Activated CD4-positive, alpha-beta T cell treated with anti-CD3 and anti-CD28 coated beads for 1 hour (primary cell): Measurements from ENCODE around the gene SSBP3.

ENCODE experiments used
- DNase-seq: peaks from one replicate; pipeline ENCODE4 v3.0.0-alpha.2; 2020

The SSBP3 gene

DNA sequence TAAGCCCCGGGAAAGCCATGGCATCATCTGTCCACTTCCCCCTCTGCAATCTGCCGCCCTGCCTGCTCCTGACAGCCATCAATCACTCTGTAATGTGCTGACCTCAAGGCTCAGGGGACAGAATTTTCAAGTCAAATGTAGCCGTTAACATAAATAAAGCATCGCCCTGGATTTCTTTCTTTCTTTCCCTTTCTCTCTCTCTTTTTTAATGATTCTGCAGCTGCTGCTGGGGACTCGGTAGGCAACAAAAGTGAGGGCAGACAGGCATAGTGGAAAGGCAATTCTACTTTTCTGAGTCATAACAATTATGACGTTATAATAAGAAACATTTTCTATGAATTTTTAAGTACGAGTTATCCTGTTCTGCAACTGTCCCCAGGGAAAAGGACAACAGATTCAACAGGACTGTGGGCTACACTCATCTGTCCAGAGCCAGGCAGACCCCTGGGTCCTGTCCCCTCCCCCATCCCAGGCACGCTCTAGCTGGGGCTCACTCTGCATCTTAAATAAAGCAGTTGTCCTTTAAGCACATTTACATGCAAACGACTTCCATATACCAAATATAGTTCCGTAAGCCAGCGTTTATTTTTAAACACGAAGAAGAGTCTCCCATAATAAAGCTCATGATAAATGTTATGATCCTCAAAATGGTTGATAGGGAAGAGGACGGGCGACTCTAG, 78.7 kb downstream of the SSBP3 start:
- DNase-seq = no peak

DNA sequence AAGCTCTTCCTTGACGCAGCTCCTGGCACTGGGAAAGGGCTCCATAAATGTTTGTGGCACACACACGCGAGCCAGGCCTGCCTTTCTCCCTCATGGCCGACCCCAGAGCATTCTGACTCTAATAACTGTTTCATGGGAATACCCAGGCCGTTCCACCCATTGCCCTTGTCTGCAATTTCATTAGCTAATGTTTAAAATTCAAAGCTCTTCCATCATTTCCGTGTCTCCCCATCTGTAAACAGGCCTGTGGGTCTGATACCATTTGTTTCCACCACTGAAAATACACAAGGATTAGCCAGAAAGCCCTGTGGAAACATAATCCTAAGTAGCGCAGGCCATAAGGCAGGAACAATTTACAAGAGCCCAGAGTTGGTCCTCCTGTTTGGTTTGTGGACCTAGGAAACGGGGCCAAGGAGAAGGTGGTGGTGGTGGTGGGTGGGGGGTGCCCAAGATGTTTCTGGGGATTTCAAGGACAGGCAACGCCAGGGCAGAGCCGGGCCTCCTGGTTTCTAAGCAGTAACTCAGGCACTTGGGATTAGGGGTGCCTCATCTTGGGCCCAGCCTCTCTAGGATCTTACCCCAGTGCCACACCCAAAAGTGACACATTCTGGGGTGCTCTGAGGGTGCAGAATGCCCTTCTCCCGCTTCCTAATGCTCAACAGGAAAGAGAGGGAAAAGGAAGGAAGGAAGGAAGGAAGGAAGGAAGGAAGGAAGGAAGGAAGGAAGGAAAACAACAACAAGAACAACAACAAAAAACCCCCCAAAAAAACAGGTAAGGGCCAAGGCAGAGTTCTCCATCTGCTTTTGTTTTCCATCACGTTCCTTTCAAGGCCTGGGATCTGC, 79.4 kb downstream of the SSBP3 start:
- no peak for DNase-seq

DNA sequence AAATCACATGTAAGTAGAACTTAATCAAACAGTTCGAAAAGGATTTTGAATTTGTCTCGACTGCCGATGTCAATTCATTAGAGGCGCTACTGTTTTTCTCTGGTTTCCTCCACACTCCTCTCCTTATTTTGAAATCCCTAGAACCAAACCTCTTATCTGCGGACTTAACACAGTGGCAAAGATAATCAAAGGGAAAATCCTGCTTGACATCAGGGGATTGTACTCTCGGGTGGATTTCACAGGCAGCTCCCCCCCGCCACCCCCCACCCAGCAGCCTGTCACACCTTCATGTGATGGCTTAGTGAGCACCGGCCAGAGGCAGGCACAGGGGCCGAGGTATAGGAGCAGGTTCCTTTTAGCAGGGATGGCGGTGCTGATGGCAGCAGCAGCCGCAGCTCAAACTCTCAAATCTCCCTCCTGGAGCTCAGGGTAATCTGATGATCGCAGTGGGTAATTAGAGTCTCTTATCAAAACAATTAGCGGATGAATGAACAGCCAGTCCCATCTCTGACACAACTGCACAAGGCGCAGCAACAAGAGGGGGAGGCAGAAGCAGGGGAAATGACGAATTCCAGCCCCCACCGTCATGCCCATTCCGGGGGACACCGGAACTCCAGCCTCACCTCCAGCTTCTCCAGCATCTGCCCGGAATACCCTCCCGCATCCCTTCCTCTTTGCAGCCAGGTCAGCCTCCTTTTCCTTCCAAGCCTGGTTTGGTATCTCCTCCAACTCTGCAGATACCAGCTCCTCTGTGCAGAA, 80.3 kb downstream of the SSBP3 start:
- DNase-seq = no peak

- DNase-seq = no peak
Observed at GRCh38 chr1:54325284-54325683, 80.9 kb downstream of the SSBP3 start.

DNA sequence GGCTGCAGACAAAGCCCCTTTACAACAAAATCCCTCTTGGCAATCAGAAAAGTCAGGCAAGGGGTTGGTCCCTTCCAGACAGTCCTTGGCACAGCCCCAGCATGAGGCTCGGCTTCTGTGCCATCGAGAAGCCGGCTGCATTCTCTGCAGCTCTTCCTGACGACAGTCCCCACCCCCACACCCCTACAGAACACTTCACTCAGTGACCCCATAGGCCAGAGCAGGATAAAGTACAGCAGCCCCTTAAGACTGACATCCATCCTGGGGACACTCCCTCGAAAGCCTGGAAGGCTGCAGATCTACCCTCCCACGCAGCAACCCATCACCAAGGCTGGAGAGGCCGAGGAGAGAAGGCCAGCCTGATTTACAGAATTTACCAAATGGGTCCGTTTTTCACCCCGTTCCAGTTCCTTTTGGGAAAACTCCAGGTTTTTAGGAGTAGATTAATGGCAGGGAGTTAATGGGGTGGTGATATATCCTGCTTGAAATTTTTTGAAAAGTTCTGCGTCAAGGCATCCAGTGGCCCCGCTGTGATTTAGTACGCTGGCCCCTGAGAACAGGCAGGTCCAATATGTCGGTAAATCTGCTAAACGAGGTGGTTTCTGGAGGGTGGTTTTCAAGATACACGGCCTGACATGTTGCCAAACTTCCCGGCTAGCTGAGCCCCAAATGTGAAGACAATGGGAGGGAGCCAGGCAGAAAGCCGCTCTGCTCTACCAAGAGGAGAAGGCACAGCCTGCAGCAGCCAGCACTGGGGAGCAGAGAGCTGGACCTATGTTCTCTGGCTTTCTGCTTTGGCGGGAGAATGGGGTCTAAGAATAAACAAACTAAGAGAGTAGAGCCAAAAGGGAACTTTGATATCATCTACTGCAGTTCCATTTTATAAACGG, 81.7 kb downstream of the SSBP3 start:
- no peak for DNase-seq

GRCh38 chr1:54323921-54324250, 82.3 kb downstream of the SSBP3 start:
- DNase-seq = no peak

DNA sequence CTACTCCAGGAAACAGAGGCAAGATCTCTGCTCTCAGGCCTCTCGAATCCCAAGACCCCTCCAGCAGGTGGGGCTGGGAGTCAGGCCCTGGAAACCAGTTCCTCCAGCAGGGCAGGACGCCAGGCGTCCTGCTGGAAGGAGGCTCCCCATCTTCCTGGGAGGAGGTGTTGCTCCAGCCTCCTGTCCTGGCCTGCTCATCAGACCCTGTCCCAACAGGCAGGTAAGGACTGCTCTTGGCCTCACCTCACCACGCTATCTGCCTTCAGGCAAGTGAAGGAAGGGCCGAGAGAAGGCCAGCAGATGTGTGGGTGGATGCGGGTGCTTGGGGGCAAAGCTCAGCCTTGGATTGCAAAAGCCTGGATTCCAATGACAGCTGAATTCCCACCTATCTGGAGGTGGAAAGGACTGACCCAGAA, 82.9 kb downstream of the SSBP3 start:
- no peak for DNase-seq

DNA sequence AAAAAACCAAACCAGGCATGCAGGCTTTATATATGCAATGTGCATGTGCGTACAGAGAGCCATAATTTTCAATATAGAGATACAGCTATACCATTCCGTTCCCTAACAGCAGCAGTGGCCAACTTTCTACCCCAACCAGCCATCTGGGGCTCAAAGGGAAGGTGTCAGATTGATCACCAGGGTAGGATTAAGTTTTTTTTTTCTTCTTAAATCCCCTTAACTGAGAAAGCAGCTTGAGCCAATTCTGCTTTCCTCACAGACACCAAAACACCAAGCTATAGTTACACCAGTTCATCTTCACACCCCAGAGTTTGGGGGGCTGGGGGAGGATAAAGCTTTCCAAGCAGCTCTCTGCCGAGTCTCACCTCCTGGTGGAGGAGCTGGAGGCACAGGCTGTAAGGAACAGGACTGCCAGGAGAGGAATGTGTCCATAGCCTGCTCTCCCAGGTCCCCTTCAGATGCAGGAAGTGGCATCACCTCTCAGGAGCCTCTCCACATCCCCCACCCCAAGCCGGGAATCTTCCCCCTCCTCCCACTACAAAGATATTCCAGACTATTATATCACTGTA, 87.9 kb downstream of the SSBP3 start:
- no peak for DNase-seq

GRCh38 chr1:54317084-54317483, 89.1 kb downstream of the SSBP3 start:
- DNase-seq = no peak

GRCh38 chr1:54315099-54315498, 91.1 kb downstream of the SSBP3 start:
- DNase-seq = no peak

- DNase-seq = no peak
Observed at GRCh38 chr1:54314696-54315095, 91.5 kb downstream of the SSBP3 start.

DNA sequence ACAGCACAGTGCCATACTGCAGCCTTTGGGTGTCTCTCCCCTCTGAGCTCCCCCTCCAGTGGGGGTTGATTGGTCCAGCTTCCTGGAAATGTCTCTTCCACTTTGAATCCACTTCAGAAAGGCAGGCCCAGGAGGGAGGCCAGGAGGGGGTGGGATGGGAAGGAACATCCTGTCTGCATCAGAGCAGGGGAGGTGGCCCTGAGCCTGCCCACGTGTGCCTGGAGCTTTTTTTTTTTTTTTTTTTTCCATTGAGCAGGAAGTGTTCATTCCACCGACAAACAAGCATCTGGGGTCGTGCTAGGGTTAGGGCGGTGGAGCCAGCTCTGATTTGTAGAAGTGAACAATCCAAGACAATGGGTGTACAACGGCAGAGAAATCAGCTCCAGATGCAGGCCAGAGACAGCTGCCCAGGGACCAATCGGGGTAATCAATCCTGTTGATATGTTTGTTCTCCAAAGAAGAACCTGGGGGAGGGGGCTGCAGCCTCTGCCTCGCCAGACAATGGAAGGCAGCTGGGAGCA, 93.3 kb downstream of the SSBP3 start:
- no peak for DNase-seq

GRCh38 chr1:54311506-54311905, 94.7 kb downstream of the SSBP3 start:
- no peak for DNase-seq

- no peak for DNase-seq
Observed at GRCh38 chr1:54310439-54311328, 95.5 kb downstream of the SSBP3 start.

DNA sequence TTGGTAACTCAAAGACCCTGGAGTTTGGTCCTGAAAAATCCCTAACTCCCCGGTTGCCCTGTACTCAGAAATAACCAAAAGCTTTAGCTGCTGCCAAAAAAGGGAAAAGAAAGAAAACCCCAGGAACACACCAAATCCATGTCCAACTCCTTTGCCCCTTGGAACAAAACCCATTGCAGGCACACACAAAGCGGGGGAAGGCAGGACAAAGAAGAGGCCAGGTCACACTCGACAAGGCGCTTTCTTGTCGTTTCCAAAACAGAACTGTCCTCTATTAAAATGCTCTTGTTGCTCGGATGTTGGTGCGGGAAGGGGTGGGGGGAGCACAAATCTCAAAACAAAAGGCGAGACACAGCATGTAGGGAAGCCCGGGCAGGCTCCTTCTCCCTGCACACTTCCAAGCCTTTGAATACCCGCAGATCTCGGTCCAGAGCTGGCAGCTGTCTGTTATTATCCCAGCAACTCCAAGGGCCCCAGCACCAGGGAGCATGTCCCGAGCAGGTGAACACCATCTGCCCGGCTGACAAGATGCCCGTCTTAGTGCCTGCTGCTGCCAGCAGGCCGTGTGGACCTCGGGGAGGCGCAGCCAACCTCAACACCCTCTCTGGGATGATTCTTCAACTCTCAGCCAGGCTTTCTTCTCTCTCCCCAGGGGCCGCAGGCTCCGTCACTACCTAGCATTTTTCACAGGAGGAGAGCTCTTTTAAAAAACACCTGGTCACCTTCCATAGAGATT, 96.4 kb downstream of the SSBP3 start:
- no peak for DNase-seq

GRCh38 chr1:54307305-54307704, 98.9 kb downstream of the SSBP3 start:
- no peak for DNase-seq

- no peak for DNase-seq
Observed at GRCh38 chr1:54305906-54306514, 100.2 kb downstream of the SSBP3 start.

GRCh38 chr1:54304518-54304917, 101.7 kb downstream of the SSBP3 start:
- no peak for DNase-seq

GRCh38 chr1:54302951-54303843, 103.0 kb downstream of the SSBP3 start:
- no peak for DNase-seq
